MM.1S (cell line): ENCODE data around the gene ARL2BP.

Experiments
- DNase-seq: peaks from one replicate; pipeline ENCODE4 v3.0.0-alpha.2; 2015
- H2AFZ ChIP-seq: fragments of 300-600 bp; sonication (generic); 2 replicates; pipeline ENCODE4 v1.6.0; 2016; ENCODE audit warnings: antibody characterized with exemption, low read length
- H3F3A ChIP-seq: fragments of 300-600 bp; sonication (generic); 2 replicates; pipeline ENCODE4 v1.6.1; 2016; ENCODE audit warnings: mild to moderate bottlenecking, antibody characterized with exemption, low read length, moderate library complexity, mixed read lengths; ENCODE audit not compliant: insufficient read depth
- H3K27ac ChIP-seq: fragments of 300-600 bp; sonication (generic); 2 replicates; pipeline ENCODE4 v1.5.1; 2016; ENCODE audit warnings: mild to moderate bottlenecking, low read length
- H3K27me3 ChIP-seq: fragments of 300-600 bp; sonication (generic); replicated peaks from 2 replicates; pipeline ENCODE4 v1.6.0; 2016; ENCODE audit warnings: low read length; ENCODE audit not compliant: insufficient read depth
- H3K36me3 ChIP-seq: fragments of 300-600 bp; sonication (generic); replicated peaks from 2 replicates; pipeline ENCODE4 v1.6.1; 2016; ENCODE audit warnings: mild to moderate bottlenecking, low read length, mixed read lengths; ENCODE audit not compliant: insufficient read depth
- H3K4me1 ChIP-seq: fragments of 300-600 bp; sonication (generic); 2 replicates; pipeline ENCODE4 v1.6.1; 2016; ENCODE audit warnings: low read length, mixed read lengths
- H3K4me2 ChIP-seq: fragments of 300-600 bp; sonication (generic); 2 replicates; pipeline ENCODE4 v1.6.0; 2016; ENCODE audit warnings: low read depth, low read length
- H3K4me3 ChIP-seq: fragments of 300-600 bp; sonication (generic); 2 replicates; pipeline ENCODE4 v1.5.1; 2016; ENCODE audit warnings: low read length, mixed read lengths
- H3K79me2 ChIP-seq: fragments of 300-600 bp; sonication (generic); 2 replicates; pipeline ENCODE4 v1.6.1; 2016; ENCODE audit warnings: mixed run types, low read length, mixed read lengths
- H3K9ac ChIP-seq: fragments of 300-600 bp; sonication (generic); 2 replicates; pipeline ENCODE4 v1.6.1; 2016; ENCODE audit warnings: low read length, mixed read lengths
- H3K9me2 ChIP-seq: fragments of 300-600 bp; sonication (generic); replicated peaks from 2 replicates; pipeline ENCODE4 v1.6.1; 2016; ENCODE audit warnings: mild to moderate bottlenecking, low read length, mixed read lengths; ENCODE audit not compliant: insufficient read depth
- H3K9me3 ChIP-seq: fragments of 300-600 bp; sonication (generic); replicated peaks from 2 replicates; pipeline ENCODE4 v1.6.1; 2016; ENCODE audit warnings: mild to moderate bottlenecking, low read length, mixed read lengths; ENCODE audit not compliant: insufficient read depth
- H4K20me1 ChIP-seq: fragments of 300-600 bp; sonication (generic); 2 replicates; pipeline ENCODE4 v1.6.1; 2016; ENCODE audit warnings: mild to moderate bottlenecking, low read length, moderate library complexity, mixed read lengths; ENCODE audit not compliant: insufficient read depth
- EZH2 ChIP-seq: fragments of 300-600 bp; sonication (generic); optimal IDR thresholded peaks from 2 replicates; pipeline ENCODE3; 2017; ENCODE audit warnings: low read depth, mild to moderate bottlenecking, antibody characterized with exemption, low read length, mixed read lengths
- EZH2phosphoT487 ChIP-seq: fragments of 300-600 bp; sonication (generic); IDR thresholded peaks from 2 replicates; pipeline ENCODE4 v1.6.1; 2018; ENCODE audit warnings: antibody characterized with exemption, low read length
- TF ChIP-seq, protein P1 (sequence below): fragments of 300-600 bp; sonication (generic); IDR thresholded peaks from 2 replicates; pipeline ENCODE4 v1.5.1; 2016; ENCODE audit warnings: antibody characterized with exemption, low read length, mixed read lengths

Gene ARL2BP

DNA sequence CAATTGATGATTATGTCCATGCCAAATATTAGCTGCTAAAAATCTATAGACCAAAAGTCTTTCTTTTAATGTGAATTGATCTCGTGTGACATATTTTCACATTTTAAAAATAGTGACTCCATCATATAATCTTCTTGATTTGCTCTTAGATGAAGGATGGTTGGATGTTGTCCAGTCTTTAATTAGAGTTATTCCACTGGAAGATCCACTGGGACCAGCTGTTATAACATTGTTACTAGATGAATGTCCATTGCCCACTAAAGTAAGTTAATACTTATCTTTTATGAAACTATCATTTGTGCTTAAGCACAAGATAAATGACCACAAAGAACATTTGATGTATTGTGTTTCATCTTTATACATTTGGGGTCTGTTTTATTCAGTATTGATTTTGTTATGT lies 36.1 kb upstream of the ARL2BP start:
- H3F3A ChIP-seq: no peaks in the 10 kb centered on the region
- H3K9ac ChIP-seq: no peak overlapping the region
- no peaks in the 10 kb centered on the region for H3K4me1 ChIP-seq
- no peaks in the 10 kb centered on the region for H3K27me3 ChIP-seq
- no peaks in the 10 kb centered on the region for H3K9me2 ChIP-seq
- no peak for DNase-seq
- H3K79me2 ChIP-seq: no peaks in the 10 kb centered on the region
- no peaks in the 10 kb centered on the region for H4K20me1 ChIP-seq
- TF ChIP-seq EZH2phosphoT487 (no peak), EZH2 (no peak)
- TF ChIP-seq, protein P1, sequence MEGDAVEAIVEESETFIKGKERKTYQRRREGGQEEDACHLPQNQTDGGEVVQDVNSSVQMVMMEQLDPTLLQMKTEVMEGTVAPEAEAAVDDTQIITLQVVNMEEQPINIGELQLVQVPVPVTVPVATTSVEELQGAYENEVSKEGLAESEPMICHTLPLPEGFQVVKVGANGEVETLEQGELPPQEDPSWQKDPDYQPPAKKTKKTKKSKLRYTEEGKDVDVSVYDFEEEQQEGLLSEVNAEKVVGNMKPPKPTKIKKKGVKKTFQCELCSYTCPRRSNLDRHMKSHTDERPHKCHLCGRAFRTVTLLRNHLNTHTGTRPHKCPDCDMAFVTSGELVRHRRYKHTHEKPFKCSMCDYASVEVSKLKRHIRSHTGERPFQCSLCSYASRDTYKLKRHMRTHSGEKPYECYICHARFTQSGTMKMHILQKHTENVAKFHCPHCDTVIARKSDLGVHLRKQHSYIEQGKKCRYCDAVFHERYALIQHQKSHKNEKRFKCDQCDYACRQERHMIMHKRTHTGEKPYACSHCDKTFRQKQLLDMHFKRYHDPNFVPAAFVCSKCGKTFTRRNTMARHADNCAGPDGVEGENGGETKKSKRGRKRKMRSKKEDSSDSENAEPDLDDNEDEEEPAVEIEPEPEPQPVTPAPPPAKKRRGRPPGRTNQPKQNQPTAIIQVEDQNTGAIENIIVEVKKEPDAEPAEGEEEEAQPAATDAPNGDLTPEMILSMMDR: no peak
- H3K4me2 ChIP-seq: no peak overlapping the region
- H3K9me3 ChIP-seq: no peaks in the 10 kb centered on the region
- no peak overlapping the region for H3K4me3 ChIP-seq
- no peaks in the 10 kb centered on the region for H3K36me3 ChIP-seq
- H2AFZ ChIP-seq: no peak overlapping the region
- no peak overlapping the region for H3K27ac ChIP-seq

DNA sequence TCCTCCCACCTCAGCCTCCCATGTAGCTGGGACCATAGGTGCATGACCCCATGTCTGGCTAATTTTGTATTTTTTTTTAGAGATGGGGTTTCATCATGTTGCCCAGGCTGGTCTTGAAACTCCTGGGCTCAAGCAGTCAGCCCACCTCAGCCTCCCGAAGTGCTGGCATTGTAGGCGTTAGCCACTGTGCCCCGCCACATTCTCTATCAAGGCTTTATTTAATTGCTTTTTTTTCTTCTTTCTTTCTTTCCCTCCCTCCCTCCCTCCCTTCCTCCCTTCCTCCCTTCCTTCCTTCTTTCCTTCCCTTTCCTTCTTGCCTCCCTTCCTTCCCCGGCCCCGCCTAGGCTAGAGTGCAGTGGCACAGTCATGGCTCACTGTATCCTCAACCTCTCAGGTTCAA lies 35.3 kb upstream of the ARL2BP start:
- Histone ChIP-seq H3K9me2 (no peaks in the 10 kb centered on the region), H3K79me2 (no peaks in the 10 kb centered on the region), H3K4me3 (no peak overlapping the region), H2AFZ (no peak overlapping the region), H3K9me3 (no peaks in the 10 kb centered on the region), H3K27me3 (no peaks in the 10 kb centered on the region), H3F3A (no peaks in the 10 kb centered on the region), H4K20me1 (no peaks in the 10 kb centered on the region), H3K9ac (no peak overlapping the region), H3K4me1 (no peaks in the 10 kb centered on the region), H3K4me2 (no peak overlapping the region), H3K36me3 (no peaks in the 10 kb centered on the region), H3K27ac (no peak overlapping the region)
- no peak for TF ChIP-seq EZH2phosphoT487
- TF ChIP-seq, protein P1: no peak
- no peak for TF ChIP-seq EZH2
- DNase-seq: no peak

DNA sequence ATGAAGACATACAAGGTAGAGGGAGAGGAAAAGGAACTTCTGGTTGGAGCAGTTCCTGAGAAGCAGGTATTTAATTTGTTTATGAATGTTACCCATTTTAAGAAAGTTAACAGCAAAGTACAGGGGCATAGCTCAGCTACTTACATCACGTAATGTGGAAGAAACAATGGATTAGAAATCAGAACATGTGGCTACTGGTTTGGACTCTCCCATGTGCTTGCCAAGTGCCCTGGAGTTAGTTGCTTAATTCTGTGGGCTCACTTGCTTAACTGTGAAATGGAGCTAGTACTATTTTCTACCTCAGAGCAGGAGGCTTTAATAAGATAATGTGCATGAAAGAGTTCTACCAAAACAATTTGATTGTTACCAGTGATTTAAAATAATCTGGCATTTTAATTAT lies 31.6 kb upstream of the ARL2BP start:
- DNase-seq: no peak
- Histone ChIP-seq H2AFZ (no peak overlapping the region), H3K4me1 (peaks cover 13% of the 10 kb centered on the region; the same call in 1 of the 2 replicates), H3K9ac (no peak overlapping the region), H3K4me3 (no peak overlapping the region), H3F3A (no peaks in the 10 kb centered on the region), H3K36me3 (peaks cover 7% of the 10 kb centered on the region; the same call in 1 of the 2 replicates), H3K79me2 (no peaks in the 10 kb centered on the region), H3K9me3 (no peaks in the 10 kb centered on the region), H3K27me3 (no peaks in the 10 kb centered on the region), H4K20me1 (no peaks in the 10 kb centered on the region), H3K27ac (no peak overlapping the region), H3K4me2 (no peak overlapping the region), H3K9me2 (no peaks in the 10 kb centered on the region)
- TF ChIP-seq EZH2phosphoT487 (no peak), EZH2 (no peak)
- TF ChIP-seq, protein P1: no peak
